ENCODE results near the gene N4BP2.

N4BP2 gene

GRCh38 chr4:40195182-40196177 is 138.8 kb downstream of the N4BP2 start:
- ATAC-seq (replicated peaks) (no peak), DNase-seq (no peak)
- peak overlapping the region; percentile 98 for H3K27ac Mint-ChIP-seq
- peaks cover 13 to 18% of the 10 kb centered on the region in 2 donors for H3K36me3 Mint-ChIP-seq
- H3K4me3 Mint-ChIP-seq: peak overlapping the region; percentile 94 to 95
- H3K9me3 Mint-ChIP-seq: no peaks in the 10 kb centered on the region
- no peaks in the 10 kb centered on the region for H3K27me3 Mint-ChIP-seq
- peaks cover 50 to 77% of the 10 kb centered on the region in 2 donors for H3K4me1 Mint-ChIP-seq

DNA sequence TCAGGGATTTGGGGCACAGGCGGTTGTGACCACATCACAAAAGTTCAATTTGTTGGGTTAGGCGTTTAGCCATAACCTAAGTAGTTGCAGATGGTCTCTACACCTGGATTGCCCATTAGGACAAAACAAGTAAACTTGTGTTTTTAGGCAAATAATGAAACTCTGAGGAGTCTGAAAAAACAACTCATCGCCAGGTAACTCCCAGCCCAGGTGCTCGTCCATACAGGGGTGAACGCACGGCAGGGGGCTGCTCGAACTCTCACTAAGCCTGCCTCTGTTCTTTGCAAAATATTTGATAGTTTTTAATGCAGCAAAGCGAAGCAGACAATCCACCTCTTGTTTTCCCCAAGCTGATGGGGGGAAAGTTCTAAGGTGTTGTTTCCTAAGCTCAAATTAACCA is 139.6 kb downstream of the N4BP2 start:
- peaks cover 13 to 22% of the 10 kb centered on the region in 2 donors for H3K36me3 Mint-ChIP-seq
- H3K4me1 Mint-ChIP-seq: peaks cover 47 to 77% of the 10 kb centered on the region in 2 donors
- no peaks in the 10 kb centered on the region for H3K9me3 Mint-ChIP-seq
- H3K27me3 Mint-ChIP-seq: no peaks in the 10 kb centered on the region
- no peak for DNase-seq
- peak overlapping the region; percentile 94 to 95 for H3K4me3 Mint-ChIP-seq
- no peak for ATAC-seq (replicated peaks)
- H3K27ac Mint-ChIP-seq: peak overlapping the region; percentile 98

DNA sequence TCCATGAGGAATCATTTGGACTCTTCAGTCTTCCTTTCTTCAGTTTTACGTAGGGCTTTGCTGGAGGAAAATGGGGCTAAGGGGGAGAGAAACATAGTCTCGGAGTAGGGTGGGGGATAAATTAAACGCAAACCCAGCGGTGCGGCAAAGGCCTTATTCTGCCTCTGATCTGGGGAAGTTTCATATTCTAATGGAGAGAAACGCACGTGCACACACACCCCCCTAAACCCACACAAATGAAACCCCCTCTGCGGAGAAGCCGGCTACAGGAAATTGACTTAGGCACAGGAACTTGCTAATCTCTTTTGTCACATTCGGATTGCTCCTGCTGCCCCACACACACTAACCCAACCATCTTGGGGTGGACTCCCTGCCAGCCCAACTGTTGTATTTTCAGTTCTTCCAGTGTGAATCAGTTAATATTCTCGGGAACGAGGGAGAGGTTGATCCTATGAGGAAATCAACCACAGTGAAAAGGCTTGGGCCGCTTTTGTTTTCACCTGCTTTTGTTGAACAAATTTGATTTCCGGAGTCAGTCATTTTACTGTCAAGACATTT is 140.2 kb downstream of the N4BP2 start, which contains the start of gene RHOH:
Gene RHOH, plus strand, starts transcription at position 308 of the 558 bp plus-strand sequence. CDS start 46,356 bp downstream, outside the sequence.
- peaks cover 13 to 22% of the 10 kb centered on the region in 2 donors for H3K36me3 Mint-ChIP-seq
- peaks cover 44 to 78% of the 10 kb centered on the region in 2 donors for H3K4me1 Mint-ChIP-seq
- H3K27ac Mint-ChIP-seq: peak within 1 kb of the TSS; percentile 98
- peak; percentile 43 to 54 for ATAC-seq (replicated peaks)
- H3K27me3 Mint-ChIP-seq: no peaks in the 10 kb centered on the region
- peak within 1 kb of the TSS; percentile 94 to 95 for H3K4me3 Mint-ChIP-seq
- DNase-seq: peak; percentile 81
- no peaks in the 10 kb centered on the region for H3K9me3 Mint-ChIP-seq

GRCh38 chr4:40197879-40198689 is 141.4 kb downstream of the N4BP2 start:
- no peaks in the 10 kb centered on the region for H3K9me3 Mint-ChIP-seq
- no peaks in the 10 kb centered on the region for H3K27me3 Mint-ChIP-seq
- H3K4me1 Mint-ChIP-seq: peaks cover 42 to 79% of the 10 kb centered on the region in 2 donors
- peaks cover 20 to 31% of the 10 kb centered on the region in 2 donors for H3K36me3 Mint-ChIP-seq
- ATAC-seq (replicated peaks) (peak; percentile 32), DNase-seq (no peak)
- peak overlapping the region; percentile 94 to 95 for H3K4me3 Mint-ChIP-seq
- H3K27ac Mint-ChIP-seq: peak overlapping the region; percentile 98

DNA sequence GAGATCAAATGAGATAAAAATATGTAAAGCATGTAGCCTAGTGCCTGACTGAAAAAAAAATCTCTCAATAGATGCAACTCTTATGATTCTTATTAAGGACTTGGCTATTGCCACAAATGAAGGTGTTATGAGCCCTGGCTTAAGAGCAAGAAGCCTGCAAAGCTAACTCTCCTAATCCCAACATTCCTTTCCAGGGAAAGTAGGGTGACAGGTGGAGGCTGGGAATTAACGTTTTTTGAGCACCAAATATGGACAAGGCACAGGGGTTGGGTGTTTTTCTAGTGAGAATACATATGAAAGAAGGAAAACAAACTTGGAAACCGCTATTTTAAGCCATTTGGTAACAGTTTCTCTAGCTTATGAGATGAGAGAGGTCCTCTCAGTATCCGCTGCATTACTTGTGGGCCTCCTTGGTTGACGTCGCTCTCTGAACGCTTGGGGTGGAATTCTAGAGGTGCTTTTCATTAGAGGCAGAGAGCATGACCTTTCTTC is 142.6 kb downstream of the N4BP2 start:
- Mint-ChIP-seq H3K36me3 (peaks cover 23 to 35% of the 10 kb centered on the region in 2 donors), H3K27me3 (no peaks in the 10 kb centered on the region), H3K27ac (peak overlapping the region; percentile 98), H3K4me3 (peak overlapping the region; percentile 94 to 95), H3K9me3 (no peaks in the 10 kb centered on the region), H3K4me1 (peaks cover 40 to 80% of the 10 kb centered on the region in 2 donors)
- no peak for ATAC-seq (replicated peaks)
- no peak for DNase-seq

GRCh38 chr4:40199999-40200874 is 143.6 kb downstream of the N4BP2 start:
- Mint-ChIP-seq H3K27ac (peak overlapping the region; percentile 98), H3K36me3 (peaks cover 23 to 38% of the 10 kb centered on the region in 2 donors), H3K4me1 (peaks cover 49 to 80% of the 10 kb centered on the region in 2 donors), H3K9me3 (no peaks in the 10 kb centered on the region), H3K4me3 (peak overlapping the region; percentile 94 to 95), H3K27me3 (no peaks in the 10 kb centered on the region)
- peak; percentile 74 to 76 for ATAC-seq (replicated peaks)
- peak; percentile 77 for DNase-seq

GRCh38 chr4:40200875-40201801 is 144.5 kb downstream of the N4BP2 start:
- Mint-ChIP-seq H3K27me3 (no peaks in the 10 kb centered on the region), H3K4me1 (peaks cover 47 to 80% of the 10 kb centered on the region in 2 donors), H3K9me3 (no peaks in the 10 kb centered on the region), H3K36me3 (peaks cover 26 to 38% of the 10 kb centered on the region in 2 donors), H3K27ac (peak overlapping the region; percentile 98), H3K4me3 (peak overlapping the region; percentile 94 to 95)
- no peak for DNase-seq
- ATAC-seq (replicated peaks): peak; percentile 22 to 27

- Mint-ChIP-seq H3K27ac (peak overlapping the region; percentile 87), H3K9me3 (no peaks in the 10 kb centered on the region), H3K4me3 (peak overlapping the region; percentile 70 to 76), H3K4me1 (peaks cover 46 to 78% of the 10 kb centered on the region in 2 donors), H3K36me3 (peaks cover 26 to 38% of the 10 kb centered on the region in 2 donors), H3K27me3 (no peaks in the 10 kb centered on the region)
- ATAC-seq (replicated peaks) (no peak), DNase-seq (no peak)
These were observed 145.2 kb downstream of the N4BP2 start for GRCh38 chr4:40201898-40202297.

DNA sequence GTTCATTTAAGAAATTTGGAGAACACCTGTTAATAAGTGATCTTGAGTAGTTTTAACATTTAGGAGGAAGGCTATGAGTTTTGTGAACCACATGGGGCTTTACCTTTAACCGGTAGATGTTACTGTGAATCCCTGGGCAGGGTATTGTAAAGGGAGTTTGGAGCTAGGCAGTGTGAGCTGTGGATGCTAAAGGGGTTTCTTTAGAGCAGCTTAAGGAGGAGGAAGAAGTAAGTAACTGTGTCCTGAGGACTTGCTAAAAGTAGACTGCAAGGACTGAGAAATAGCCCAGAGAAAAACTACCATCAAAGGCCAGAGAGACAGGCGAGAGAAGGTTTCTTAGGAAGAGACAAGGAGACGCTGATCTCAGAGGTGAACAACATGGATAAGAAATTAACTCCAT is 145.8 kb downstream of the N4BP2 start:
- no peaks in the 10 kb centered on the region for H3K27me3 Mint-ChIP-seq
- no peaks in the 10 kb centered on the region for H3K9me3 Mint-ChIP-seq
- peaks cover 49 to 83% of the 10 kb centered on the region in 2 donors for H3K4me1 Mint-ChIP-seq
- peaks cover 26 to 38% of the 10 kb centered on the region in 2 donors for H3K36me3 Mint-ChIP-seq
- peak in 1 of 2 donors; percentile 14 for ATAC-seq (replicated peaks)
- H3K4me3 Mint-ChIP-seq: peak overlapping the region; percentile 70 to 76
- no peak for DNase-seq
- peak overlapping the region; percentile 87 for H3K27ac Mint-ChIP-seq

DNA sequence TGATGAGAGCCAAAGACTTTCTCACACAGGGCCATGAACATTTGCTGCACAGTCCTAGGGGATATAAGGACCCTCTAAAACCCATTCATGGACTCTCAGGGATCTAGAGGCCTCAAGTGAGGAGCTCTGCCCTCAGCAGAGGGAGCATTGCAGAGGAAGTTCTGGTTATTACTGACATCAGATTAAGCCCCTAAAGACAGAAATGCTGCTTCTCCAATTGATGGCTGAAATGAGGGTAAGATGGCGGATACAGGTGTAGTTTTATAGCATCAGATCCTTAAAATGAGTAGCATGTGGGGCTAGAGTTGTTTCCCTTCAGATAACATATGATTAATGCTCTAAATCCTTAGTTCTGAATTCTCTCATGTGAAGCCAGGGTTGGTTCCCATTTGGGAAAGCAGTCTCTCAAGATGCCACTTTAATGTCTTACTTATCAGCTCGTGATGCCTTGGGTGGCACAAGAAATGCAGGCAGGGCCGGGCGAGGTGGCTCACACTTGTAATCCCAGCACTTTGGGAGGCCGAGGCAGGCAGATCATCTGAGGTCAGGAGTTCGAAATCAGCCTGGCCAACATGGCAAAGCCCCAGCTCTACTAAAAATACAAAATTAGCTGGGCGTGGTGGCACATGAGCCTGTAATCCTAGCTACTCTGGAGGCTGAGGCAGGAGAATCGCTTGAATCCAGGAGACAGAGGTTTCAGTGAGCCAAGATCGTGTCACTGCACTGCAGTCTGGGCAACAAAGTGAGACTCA is 148.0 kb downstream of the N4BP2 start:
- Mint-ChIP-seq H3K36me3 (peaks cover 14 to 33% of the 10 kb centered on the region in 2 donors), H3K27me3 (no peaks in the 10 kb centered on the region), H3K4me3 (peak overlapping the region; percentile 66 to 80), H3K9me3 (no peaks in the 10 kb centered on the region), H3K4me1 (peaks cover 47 to 90% of the 10 kb centered on the region in 2 donors), H3K27ac (peak overlapping the region; percentile 95)
- DNase-seq: no peak
- ATAC-seq (replicated peaks): no peak

- Mint-ChIP-seq H3K27ac (peak overlapping the region; percentile 95), H3K36me3 (peaks cover 14 to 35% of the 10 kb centered on the region in 2 donors), H3K4me1 (peaks cover 49 to 90% of the 10 kb centered on the region in 2 donors), H3K27me3 (no peaks in the 10 kb centered on the region), H3K4me3 (peak overlapping the region; percentile 66 to 80), H3K9me3 (no peaks in the 10 kb centered on the region)
- DNase-seq: peak; percentile 58
- ATAC-seq (replicated peaks): peak; percentile 72 to 83
These were observed 148.9 kb downstream of the N4BP2 start for GRCh38 chr4:40205259-40206198.
